ENCODE data around the gene PTPRT. TPM values are rescaled to one million over a fixed set of nuclear protein-coding genes. Genes with fewer than 3 reads are reported as not detected.
A peak's percentile ranks its signal among the peaks of the same experiment; 100 is the strongest.

Gene PTPRT
- polyA plus RNA-seq, 4 donors, result 0.43 to 1.1 (median 0.60) TPM

GRCh38 chr20:42043921-42044320 lies 1145.8 kb downstream of the PTPRT start:
- no peak for DNase-seq (ENCODE audit: low read depth in 4 of 4, low spot score in 2 of 4)

GRCh38 chr20:42041000-42041565 lies 1148.6 kb downstream of the PTPRT start:
- DNase-seq (ENCODE audit: low read depth in 4 of 4, low spot score in 2 of 4), result peak in 2 of 4 donors; percentile 10 to 17

- no peak for DNase-seq (ENCODE audit: low read depth in 4 of 4, low spot score in 2 of 4)
These were observed 1161.9 kb downstream of the PTPRT start for GRCh38 chr20:42027746-42028268.

GRCh38 chr20:42026599-42026998 lies 1163.1 kb downstream of the PTPRT start:
- no peak for DNase-seq (ENCODE audit: low read depth in 4 of 4, low spot score in 2 of 4)

- DNase-seq (ENCODE audit: low read depth in 4 of 4, low spot score in 2 of 4), result peak; percentile 32 to 65 (median 35)
These were observed 1165.1 kb downstream of the PTPRT start for GRCh38 chr20:42024653-42025052.
